K562 (cell line): ENCODE results near the gene MAGI2. TPM values are rescaled to one million over a fixed set of nuclear protein-coding genes. Genes with fewer than 3 reads are reported as not detected.

Experiments used
- ATAC-seq: fragments of 200-7000 bp; cut with Tn5 transposase; 3 replicates; pipeline ENCODE4 v1.9.1; 2020; ENCODE audit warnings: moderate library complexity
- BruUV-seq: library from RNA; stranded (reverse); fragments of 400-500 nt; replicated peaks from 2 replicates; lab custom pipeline; 2021; lab: Mats Ljungman, UMichigan
- CTCF ChIA-PET: fragments of 300-600 bp; formaldehyde crosslinking; extraction: SDS; loops from one replicate; lab custom pipeline; 2021; ENCODE audit warnings: low intra/inter-chr PET ratio; lab: Yijun Ruan, JAX
- POLR2A ChIA-PET: fragments of 300-600, 350-650 bp; sonication (Branson Sonifier 250); formaldehyde crosslinking; extraction: SDS; loops from one replicate; lab custom pipeline; 2021; ENCODE audit warnings: antibody characterized with exemption, inconsistent platforms; lab: Yijun Ruan, JAX
- DNase-seq, 4 experiments: peaks; one replicate each; pipeline versions ENCODE4 v3.0.0 to v3.0.0-alpha.2; 2011 to 2018; ENCODE audit warnings: low spot score in 3 of 4, mixed read lengths in 3 of 4; ENCODE audit errors: extremely low read depth in 1 of 4
- FAIRE-seq: peaks from 2 replicates; lab custom pipeline; 2011; peaks lifted over from hg19 to GRCh38; lab: Jason Lieb, UNC
- H2AFZ ChIP-seq: 2 replicates; pipeline ENCODE4 v1.6.0; 2011; ENCODE audit warnings: low read depth, low read length, control low read depth, inconsistent platforms
- H3K27ac ChIP-seq: fragments of 200-600 bp; 3 replicates; pipeline ENCODE4 v1.8.0; 2011; ENCODE audit warnings: low read depth, mild to moderate bottlenecking, control low read depth, inconsistent platforms, low read length, moderate library complexity, mixed read lengths; ENCODE audit errors: extremely low read depth
- H3K27me3 ChIP-seq, 2 experiments: fragments of 300-600 bp in 1 of 2; 2 replicates in 1 of 2; 3 replicates in 1 of 2; pipeline versions ENCODE4 v1.6.0 to v1.8.0; 2011; ENCODE audit warnings: inconsistent platforms in 2 of 2, low read length in 2 of 2, mild to moderate bottlenecking in 1 of 2, mixed read lengths in 1 of 2, moderate library complexity in 1 of 2; ENCODE audit not compliant: control insufficient read depth in 2 of 2, insufficient read depth in 2 of 2
- H3K36me3 ChIP-seq: fragments of 300-600 bp; 3 replicates; pipeline ENCODE4 v1.8.0; 2011; ENCODE audit warnings: mild to moderate bottlenecking, low read length, inconsistent platforms; ENCODE audit not compliant: control insufficient read depth, insufficient read depth
- H3K4me1 ChIP-seq, 2 experiments: fragments of 200-600 bp in 1 of 2; replicated peaks in 1 of 2; 2 replicates in 1 of 2; 3 replicates in 1 of 2; pipeline versions ENCODE4 v1.5.1 to v1.8.0; 2011; ENCODE audit warnings: inconsistent platforms in 2 of 2, low read length in 2 of 2, mild to moderate bottlenecking in 1 of 2, mixed read lengths in 1 of 2, moderate library complexity in 1 of 2; ENCODE audit not compliant: control insufficient read depth in 2 of 2, insufficient read depth in 2 of 2
- H3K4me2 ChIP-seq: 2 replicates; pipeline ENCODE4 v1.6.1; 2011; ENCODE audit warnings: low read length, control low read depth, inconsistent platforms, mixed read lengths; ENCODE audit not compliant: insufficient read depth
- H3K4me3 ChIP-seq: fragments of 200-600 bp; sonication (generic), shearing (Covaris generic); 2 replicates; pipeline ENCODE4 v1.5.1; 2016; ENCODE audit warnings: control low read depth, inconsistent platforms
- H3K79me2 ChIP-seq: fragments of 200-600 bp; 3 replicates; pipeline ENCODE4 v1.8.0; 2011; ENCODE audit warnings: low read length, inconsistent platforms; ENCODE audit not compliant: control insufficient read depth, insufficient read depth
- H3K9ac ChIP-seq, 2 experiments: 2 replicates each; pipeline versions ENCODE4 v1.6.0 to v1.6.1; 2011; ENCODE audit warnings: low read depth in 2 of 2, low read length in 2 of 2, control low read depth in 1 of 2, inconsistent platforms in 1 of 2, mild to moderate bottlenecking in 1 of 2, mixed read lengths in 1 of 2; ENCODE audit not compliant: insufficient read depth in 1 of 2
- H3K9me1 ChIP-seq: one replicate; pipeline ENCODE4 v1.6.0; 2011; ENCODE audit warnings: inconsistent platforms, mild to moderate bottlenecking, low read length, moderate library complexity; ENCODE audit not compliant: control insufficient read depth, insufficient read depth
- H3K9me3 ChIP-seq: replicated peaks from 2 replicates; pipeline ENCODE4 v1.5.1; 2011; ENCODE audit warnings: low read depth, low read length, inconsistent platforms; ENCODE audit not compliant: control insufficient read depth, insufficient read depth
- H4K20me1 ChIP-seq: replicated peaks from 2 replicates; pipeline ENCODE4 v1.6.1; 2011; ENCODE audit warnings: low read length, inconsistent platforms, mixed read lengths; ENCODE audit not compliant: control insufficient read depth, insufficient read depth
- ARID1B ChIP-seq: fragments of 450-650 bp; IDR thresholded peaks from 2 replicates; pipeline ENCODE4 v1.6.1; 2016; ENCODE audit warnings: antibody characterized with exemption, mild to moderate bottlenecking, inconsistent platforms
- ATF7 ChIP-seq: fragments of 450-650 bp; IDR thresholded peaks from 2 replicates; pipeline ENCODE4 v1.7.1; 2014; ENCODE audit warnings: mild to moderate bottlenecking, moderate library complexity
- CCNT2 ChIP-seq: IDR thresholded peaks from 2 replicates; pipeline ENCODE4 v1.6.1; 2011; ENCODE audit warnings: borderline replicate concordance, low read depth, mild to moderate bottlenecking, moderate library complexity, mixed read lengths, low read length; ENCODE audit not compliant: insufficient read length; ENCODE audit errors: extremely low read depth
- CEBPB ChIP-seq: fragments of 450-650 bp; IDR thresholded peaks from 2 replicates; pipeline ENCODE4 v1.6.1; 2016; ENCODE audit warnings: missing genetic modification characterization, missing compliant biosample characterization
- CEBPG ChIP-seq, 3 experiments: fragments of 200-800 bp in 1 of 3; sonication (Bioruptor generic) in 1 of 3; sonication (generic) in 1 of 3; formaldehyde crosslinking in 1 of 3; IDR thresholded peaks in 2 of 3; conservative IDR thresholded peaks in 1 of 3; 2 replicates each; pipeline versions ENCODE4 v1.6.1 to v1.8.0; 2016 to 2022; ENCODE audit warnings: missing compliant biosample characterization in 2 of 3, missing genetic modification characterization in 2 of 3, mild to moderate bottlenecking in 1 of 3, missing genetic modification reagents in 1 of 3
- CHD2 ChIP-seq: IDR thresholded peaks from 2 replicates; pipeline ENCODE4 v1.6.1; 2011; ENCODE audit warnings: low read depth, low read length
- FOSL1 ChIP-seq: fragments of 200-800 bp; sonication (Bioruptor generic); conservative IDR thresholded peaks from 2 replicates; pipeline ENCODE4 v1.6.1; 2016; ENCODE audit warnings: missing genetic modification characterization, missing compliant biosample characterization
- HINFP ChIP-seq: fragments of 450-650 bp; conservative IDR thresholded peaks from 2 replicates; pipeline ENCODE4 v1.6.1; 2016; ENCODE audit warnings: missing genetic modification characterization, low read depth, mild to moderate bottlenecking, control low read depth, missing compliant biosample characterization
- RCOR1 ChIP-seq, 2 experiments: IDR thresholded peaks; 2 replicates each; pipeline ENCODE4 v1.6.1; 2012; ENCODE audit warnings: low read depth in 2 of 2, low read length in 2 of 2, borderline replicate concordance in 1 of 2, improper control_type of control experiment in 1 of 2
- SNRNP70 ChIP-seq: fragments of 200-400 bp; formaldehyde crosslinking; optimal IDR thresholded peaks from 2 replicates; pipeline ENCODE3; 2017; ENCODE audit warnings: low read depth, low read length
- ZNF507 ChIP-seq: conservative IDR thresholded peaks from 2 replicates; pipeline ENCODE4 v1.6.1; 2017; ENCODE audit warnings: missing genetic modification characterization, missing compliant biosample characterization
- WGBS: fragments of 100-300 bp; shearing (Covaris generic); methylation state at CpG from one replicate; pipeline ENCODE4 v1.1.6; 2016; ENCODE audit warnings: low coverage, mixed read lengths; ENCODE audit not compliant: insufficient coverage; ENCODE audit errors: missing lambda C conversion rate; 5-methylcytosine and 5-hydroxymethylcytosine counted together
- in situ Hi-C: fragments of 300-500 bp; cut with MboI; formaldehyde crosslinking; loops from 4 replicates; pipeline ENCODE4 v1.15.0; 2018; ENCODE audit warnings: inconsistent platforms, mixed read lengths
- intact Hi-C: fragments of 100-400 bp; cut with micrococcal nuclease; formaldehyde crosslinking; loops from 2 replicates; pipeline ENCODE4 v1.14.2; 2022
- polyA plus RNA-seq, 8 experiments: library from polyadenylated mRNA; depleted of rRNA in 4 of 8; stranded (reverse) in 5 of 8; unstranded in 3 of 8; fragments of >200 nt; fragmentation: Nextera tagmentation in 2 of 8; fragmentation: Illumina TruSeq in 1 of 8; extraction: Ambion mirVana in 2 of 8; extraction: Trizol in 1 of 8; gene quantifications; 2 replicates each; pipeline versions ENCODE4 v1.2.1 to v1.2.3, GENCODE V29; 2011 to 2014; ENCODE audit warnings: inconsistent platforms in 1 of 8, missing spikeins in 1 of 8
- total RNA-seq, 7 experiments: library from RNA; depleted of rRNA in 6 of 7; stranded (reverse); fragments of >200 nt in 6 of 7; fragmentation: Illumina TruSeq in 2 of 7; extraction: Trizol in 2 of 7; gene quantifications; 2 replicates each; pipeline versions ENCODE4 v1.2.1 to v1.2.3, GENCODE V29; 2011 to 2021; ENCODE audit warnings: low replicate concordance in 1 of 7
- TF ChIP-seq, protein P1 (sequence below): fragments of 450-650 bp; IDR thresholded peaks from 2 replicates; pipeline ENCODE4 v1.6.1; 2016; ENCODE audit warnings: low read depth, mild to moderate bottlenecking, moderate library complexity
- TF ChIP-seq, protein P2 (sequence below), 2 experiments: fragments of 450-650 bp in 1 of 2; sonication (generic) in 1 of 2; formaldehyde crosslinking in 1 of 2; IDR thresholded peaks in 1 of 2; conservative IDR thresholded peaks in 1 of 2; 2 replicates each; pipeline versions ENCODE4 v1.6.1 to v1.8.1; 2016 to 2023; ENCODE audit warnings: mild to moderate bottlenecking in 2 of 2, moderate library complexity in 2 of 2, inconsistent platforms in 1 of 2, missing genetic modification reagents in 1 of 2

The MAGI2 gene
- total and polyA plus RNA-seq, 9 of the 15 experiments (the other 6 are each of a cell fraction or from before 2014, with no cell fraction given): 0.27 to 1.4 (median 0.70) TPM

DNA sequence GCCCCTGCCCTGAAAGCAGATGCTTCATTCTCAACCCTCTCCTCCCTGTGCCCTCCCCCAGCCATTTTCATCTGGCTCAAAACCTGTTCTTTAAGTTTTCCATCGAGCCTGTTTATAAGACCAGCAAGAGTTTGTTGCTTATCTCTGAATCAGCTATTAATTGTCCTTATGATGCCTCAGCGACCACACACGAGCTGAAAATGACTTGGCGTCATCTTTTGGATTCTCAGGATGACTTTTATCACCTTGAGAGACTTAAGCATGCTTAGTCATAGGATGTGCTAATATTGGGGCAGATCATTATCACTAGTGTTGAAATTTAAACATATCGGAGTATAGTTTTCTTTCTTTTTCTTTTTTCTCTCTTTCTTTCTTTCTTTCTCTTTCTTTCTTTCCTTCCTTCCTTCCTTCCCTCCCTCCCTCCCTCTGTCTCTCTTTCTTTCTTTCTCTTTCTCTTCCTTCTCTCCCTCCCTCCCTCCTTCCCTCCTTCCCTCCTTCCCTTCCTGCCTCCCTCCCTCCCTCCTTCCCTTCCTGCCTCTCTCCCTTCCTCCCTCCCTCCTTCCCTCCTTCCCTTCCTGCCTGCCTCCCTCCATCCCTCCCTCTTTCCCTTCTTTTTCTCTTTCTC, 1470.4 kb downstream of the MAGI2 start:
- Histone ChIP-seq H3K27ac (no peak overlapping the region), H2AFZ (no peak overlapping the region), H4K20me1 (no peaks in the 10 kb centered on the region), H3K79me2 (no peaks in the 10 kb centered on the region), H3K4me3 (no peak overlapping the region), H3K36me3 (no peaks in the 10 kb centered on the region), H3K4me2 (no peak overlapping the region), H3K9ac (no peak overlapping the region), H3K9me1 (no peaks in the 10 kb centered on the region), H3K4me1 (peaks cover 0 to 14% of the 10 kb centered on the region in 2 experiments; a peak in 3 of 5 replicates), H3K27me3 (no peaks in the 10 kb centered on the region), H3K9me3 (0 out of 2 replicates have a peak, but pooled peaks cover 3% of the 10 kb centered on the region)
- POLR2A ChIA-PET: interaction anchor here (0.6 kb wide), 1 partner anchor 382 kb away, joined by 3 read pairs; no protein-coding TSS in a partner anchor
- FAIRE-seq: no peak
- CTCF ChIA-PET: no interaction called here
- no peak for ATAC-seq
- intact Hi-C loops: no loop called here
- WGBS: 10% methylated on average over 5 of the region's 5 CpGs
- in situ Hi-C loops: no loop called here
- peak in 1 of 4 experiments; percentile 20 for DNase-seq
- no TSS peak for BruUV-seq
- TF ChIP-seq ARID1B (peak; percentile 58; the same call in 1 of the 2 replicates), CCNT2 (no peak), SNRNP70 (no peak), RCOR1 (IDR thresholded peaks at IDR 0.05; ENCODE audit: borderline replicate concordance in 1 of 2, low read depth in 2 of 2, low read length in 2 of 2) (0 out of 4 replicates have a peak, but pooled peaks of 1 of the 2 experiments have one; percentile 43), CEBPG (CRISPR knock-in tag; IDR thresholded peaks at IDR 0.05) (no peak), CEBPG (tag; conservative IDR thresholded peaks at IDR 0.05 in 1 of 2, IDR thresholded peaks at IDR 0.05 in 1 of 2) (peak in 1 of 2 experiments; percentile 42; a peak in 2 of 4 replicates), CHD2 (no peak), HINFP (tag) (0 out of 2 replicates have a peak, but pooled peaks have one; percentile 7), ATF7 (0 out of 2 replicates have a peak, but pooled peaks have one; percentile 26), CEBPB (peak; percentile 53; the same call in 1 of the 2 replicates), FOSL1 (tag) (peak; percentile 91), ZNF507 (no peak)
- TF ChIP-seq, protein P1, sequence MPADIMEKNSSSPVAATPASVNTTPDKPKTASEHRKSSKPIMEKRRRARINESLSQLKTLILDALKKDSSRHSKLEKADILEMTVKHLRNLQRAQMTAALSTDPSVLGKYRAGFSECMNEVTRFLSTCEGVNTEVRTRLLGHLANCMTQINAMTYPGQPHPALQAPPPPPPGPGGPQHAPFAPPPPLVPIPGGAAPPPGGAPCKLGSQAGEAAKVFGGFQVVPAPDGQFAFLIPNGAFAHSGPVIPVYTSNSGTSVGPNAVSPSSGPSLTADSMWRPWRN: peak; percentile 88
- TF ChIP-seq, protein P2, sequence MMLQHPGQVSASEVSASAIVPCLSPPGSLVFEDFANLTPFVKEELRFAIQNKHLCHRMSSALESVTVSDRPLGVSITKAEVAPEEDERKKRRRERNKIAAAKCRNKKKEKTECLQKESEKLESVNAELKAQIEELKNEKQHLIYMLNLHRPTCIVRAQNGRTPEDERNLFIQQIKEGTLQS (IDR thresholded peaks at IDR 0.05): peak; percentile 76
- TF ChIP-seq, protein P2 (CRISPR knock-in tag; conservative IDR thresholded peaks at IDR 0.05): no peak
